HepG2 (cell line): ENCODE measurements around the gene ADARB1. TPM values are rescaled to one million over a fixed set of nuclear protein-coding genes. Genes with fewer than 3 reads are reported as not detected.
A peak's percentile ranks its signal among the peaks of the same experiment; 100 is the strongest.

Experiments
- ATAC-seq: fragments of 200-7000 bp; cut with Tn5 transposase; 3 replicates; pipeline ENCODE4 v1.9.1; 2020; ENCODE audit warnings: mild to moderate bottlenecking, moderate library complexity
- BruUV-seq: library from RNA; stranded (reverse); fragments of 400-500 nt; replicated peaks from 2 replicates; lab custom pipeline; 2021; lab: Mats Ljungman, UMichigan
- CTCF ChIA-PET: fragments of 300-600 bp; formaldehyde crosslinking; extraction: SDS; loops from one replicate; lab custom pipeline; 2021; ENCODE audit warnings: low total read pairs, inconsistent platforms, low intra/inter-chr PET ratio; lab: Yijun Ruan, JAX
- POLR2A ChIA-PET: fragments of 350-600 bp; sonication (Branson Sonifier 250); formaldehyde crosslinking; loops from one replicate; lab custom pipeline; 2020; ENCODE audit warnings: antibody characterized with exemption, inconsistent platforms; lab: Yijun Ruan, JAX
- DNase-seq: peaks from one replicate; pipeline ENCODE4 v3.0.0-alpha.2; 2015; ENCODE audit warnings: low spot score
- FAIRE-seq: peaks from 3 replicates; lab custom pipeline; 2011; peaks lifted over from hg19 to GRCh38; lab: Jason Lieb, UNC
- H2AFZ ChIP-seq: one replicate; pipeline ENCODE4 v1.6.1; 2011; ENCODE audit warnings: low read length, inconsistent platforms
- H3K27ac ChIP-seq: fragments of 300-600 bp; 3 replicates; pipeline ENCODE4 v1.8.0; 2011; ENCODE audit warnings: mixed run types, mild to moderate bottlenecking, mixed read lengths, low read length, inconsistent platforms; ENCODE audit not compliant: insufficient read depth; ENCODE audit errors: extremely low read length
- H3K27me3 ChIP-seq, 2 experiments: fragments of 200-600 bp in 1 of 2; 2 replicates in 1 of 2; 3 replicates in 1 of 2; pipeline versions ENCODE4 v1.6.0 to v1.8.0; 2011; ENCODE audit warnings: low read length in 2 of 2, mild to moderate bottlenecking in 2 of 2, moderate library complexity in 2 of 2, inconsistent platforms in 1 of 2; ENCODE audit not compliant: insufficient read depth in 2 of 2, control insufficient read depth in 1 of 2
- H3K36me3 ChIP-seq, 2 experiments: fragments of 200-600 bp in 1 of 2; replicated peaks in 1 of 2; 2 replicates in 1 of 2; 3 replicates in 1 of 2; pipeline versions ENCODE4 v1.5.1 to v1.8.0; 2011; ENCODE audit warnings: low read length in 2 of 2, inconsistent platforms in 1 of 2; ENCODE audit not compliant: insufficient read depth in 2 of 2, control insufficient read depth in 1 of 2
- H3K4me1 ChIP-seq: 2 replicates; pipeline ENCODE4 v1.5.1; 2012; ENCODE audit warnings: low read length, inconsistent platforms; ENCODE audit not compliant: insufficient read depth
- H3K4me2 ChIP-seq: 2 replicates; pipeline ENCODE4 v1.6.0; 2011; ENCODE audit warnings: low read depth, low read length, inconsistent platforms
- H3K4me3 ChIP-seq, 3 experiments: fragments of 200-600 bp in 1 of 3; sonication (generic), shearing (Covaris generic) in 1 of 3; replicated peaks in 1 of 3; 2 replicates each; pipeline ENCODE4 v1.5.1; 2011 to 2016; ENCODE audit warnings: low read length in 3 of 3, inconsistent platforms in 2 of 3, low read depth in 2 of 3, mild to moderate bottlenecking in 2 of 3, control low read depth in 1 of 3, mixed read lengths in 1 of 3; ENCODE audit not compliant: insufficient read depth in 1 of 3
- H3K79me2 ChIP-seq: one replicate; pipeline ENCODE4 v1.6.1; 2011; ENCODE audit warnings: low read length, inconsistent platforms; ENCODE audit not compliant: insufficient read depth
- H3K9ac ChIP-seq: 2 replicates; pipeline ENCODE4 v1.6.0; 2011; ENCODE audit warnings: mild to moderate bottlenecking, low read depth, low read length, inconsistent platforms; ENCODE audit not compliant: insufficient read depth
- H3K9me3 ChIP-seq: 2 replicates; pipeline ENCODE4 v1.5.1; 2012; ENCODE audit warnings: mild to moderate bottlenecking, low read length
- H4K20me1 ChIP-seq: 2 replicates; pipeline ENCODE4 v1.6.0; 2011; ENCODE audit warnings: inconsistent platforms, mild to moderate bottlenecking, low read length, moderate library complexity; ENCODE audit not compliant: insufficient read depth
- CCDC6 ChIP-seq: sonication (generic); formaldehyde crosslinking; IDR thresholded peaks from 2 replicates; pipeline ENCODE4 v1.8.1; 2022; ENCODE audit warnings: mild to moderate bottlenecking, missing genetic modification reagents, moderate library complexity
- GABPB1 ChIP-seq: IDR thresholded peaks from 2 replicates; pipeline ENCODE4 v1.6.1; 2016; ENCODE audit warnings: mild to moderate bottlenecking, missing genetic modification reagents, moderate library complexity, missing compliant biosample characterization
- HNRNPLL ChIP-seq: fragments of 200-400 bp; formaldehyde crosslinking; IDR thresholded peaks from 2 replicates; pipeline ENCODE4 v1.6.1; 2017; ENCODE audit warnings: mild to moderate bottlenecking, low read depth, low read length; ENCODE audit not compliant: poor library complexity, severe bottlenecking
- KDM3A ChIP-seq: IDR thresholded peaks from 2 replicates; pipeline ENCODE4 v1.6.1; 2018; ENCODE audit warnings: low read depth, missing compliant biosample characterization
- MXD1 ChIP-seq: sonication (generic); formaldehyde crosslinking; IDR thresholded peaks from 2 replicates; pipeline ENCODE4 v1.4.0; 2020; ENCODE audit warnings: mild to moderate bottlenecking, missing genetic modification reagents
- PITX1 ChIP-seq: sonication (generic); formaldehyde crosslinking; IDR thresholded peaks from 2 replicates; pipeline ENCODE4 v1.5.1; 2020; ENCODE audit warnings: mild to moderate bottlenecking, missing genetic modification reagents
- ZBTB38 ChIP-seq: sonication (generic); formaldehyde crosslinking; IDR thresholded peaks from 2 replicates; pipeline ENCODE4 v1.5.1; 2020; ENCODE audit warnings: mild to moderate bottlenecking, missing genetic modification reagents
- ZNF101 ChIP-seq: sonication (generic); formaldehyde crosslinking; IDR thresholded peaks from 2 replicates; pipeline ENCODE4 v1.4.0; 2020; ENCODE audit warnings: mild to moderate bottlenecking, low read depth, missing genetic modification reagents, borderline replicate concordance
- ZNF281 ChIP-seq: sonication (generic); formaldehyde crosslinking; IDR thresholded peaks from 2 replicates; pipeline ENCODE4 v1.4.0; 2020; ENCODE audit warnings: missing genetic modification reagents, borderline replicate concordance
- ZNF891 ChIP-seq: sonication (generic); formaldehyde crosslinking; IDR thresholded peaks from 2 replicates; pipeline ENCODE4 v1.5.0; 2020; ENCODE audit warnings: mild to moderate bottlenecking, missing genetic modification reagents
- WGBS: methylation state at CpG from one replicate; pipeline ENCODE4 v1.1.6; 2017; ENCODE audit warnings: low lambda C conversion rate; 5-methylcytosine and 5-hydroxymethylcytosine counted together
- in situ Hi-C: cut with HindIII; loops from 2 replicates; pipeline ENCODE4 v1.10.0; 2017; ENCODE audit warnings: low pct_unique_long_range_greater_than_20kb; ENCODE audit not compliant: extremely low pct_ligation_motif_present
- intact Hi-C: fragments of 100-400 bp; cut with micrococcal nuclease; formaldehyde crosslinking; loops from one replicate; pipeline ENCODE4 v1.10.0; 2022; ENCODE audit not compliant: unreplicated experiment
- polyA plus RNA-seq, 8 experiments: library from polyadenylated mRNA; depleted of rRNA in 3 of 8; stranded (reverse) in 7 of 8; unstranded in 1 of 8; fragments of >200 nt; fragmentation: Illumina TruSeq in 4 of 8; extraction: Trizol in 4 of 8; gene quantifications; 2 replicates each; pipeline versions ENCODE4 v1.2.1 to v1.2.3, GENCODE V29; 2011 to 2016; ENCODE audit warnings: low read depth in 4 of 8, missing spikeins in 1 of 8, mixed read lengths in 1 of 8; ENCODE audit not compliant: insufficient read depth in 1 of 8
- total RNA-seq, 5 experiments: library from RNA; depleted of rRNA; stranded (reverse); fragments of >200 nt; fragmentation: Illumina TruSeq; extraction: Trizol; gene quantifications; 2 replicates each; pipeline ENCODE4 v1.2.3, GENCODE V29; 2016; ENCODE audit warnings: low read depth in 1 of 5
- TF ChIP-seq, protein P1 (sequence below): sonication (generic); formaldehyde crosslinking; IDR thresholded peaks from 2 replicates; pipeline ENCODE4 v1.4.0; 2020; ENCODE audit warnings: mild to moderate bottlenecking, missing genetic modification reagents
- TF ChIP-seq, protein P2 (sequence below): sonication (generic); formaldehyde crosslinking; IDR thresholded peaks from 2 replicates; pipeline ENCODE4 v1.4.0; 2020; ENCODE audit warnings: missing genetic modification reagents, mild to moderate bottlenecking, borderline replicate concordance
- TF ChIP-seq, protein P3 (sequence below): sonication (generic); formaldehyde crosslinking; IDR thresholded peaks from 2 replicates; pipeline ENCODE4 v1.4.0; 2020; ENCODE audit warnings: missing genetic modification reagents, borderline replicate concordance

The ADARB1 gene
- total and polyA plus RNA-seq, 2 of the 13 experiments (the other 11 are each of a cell fraction or from before 2014, with no cell fraction given), result 6.6 to 10.0 TPM

DNA sequence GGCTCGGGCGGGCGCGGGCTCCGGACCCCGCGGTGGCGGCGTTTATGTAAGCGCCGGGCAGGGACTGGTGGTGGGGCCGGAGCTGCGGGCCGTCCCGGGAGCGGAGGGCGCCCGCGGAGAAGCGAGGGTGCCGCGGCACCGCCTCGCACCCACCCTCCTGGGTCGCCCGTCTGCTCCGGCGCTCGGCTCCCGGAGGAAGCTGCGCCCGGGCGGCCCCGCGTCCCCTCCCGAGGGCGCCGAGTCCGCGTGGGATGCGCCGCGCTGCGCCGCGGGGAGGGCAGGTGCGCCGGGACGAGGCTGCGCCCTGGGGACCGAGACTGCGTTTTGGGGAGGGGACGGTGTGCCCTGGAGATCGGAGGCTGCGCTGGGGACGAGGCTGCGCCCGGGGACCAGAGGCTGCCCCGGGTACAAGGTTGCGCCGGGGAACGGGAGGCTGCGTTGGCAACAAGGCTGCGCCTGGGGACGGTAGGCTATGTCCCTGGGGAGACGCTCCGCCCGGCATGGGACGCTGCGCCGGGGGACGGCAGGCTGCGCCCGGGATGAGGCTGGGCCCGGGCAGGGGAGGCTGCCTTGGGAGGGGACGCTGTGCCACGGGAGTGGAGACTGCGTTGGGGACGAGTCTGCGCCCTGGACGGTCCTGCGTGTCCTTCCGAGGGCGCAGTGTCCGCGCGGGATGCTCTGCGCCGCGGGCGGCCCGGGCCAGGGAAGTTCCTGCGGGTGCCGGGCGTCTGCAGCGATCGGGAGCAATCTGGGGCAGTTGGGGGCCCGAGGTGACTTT, 627 bp downstream of the ADARB1 start:
- ChIA-PET CTCF (no interaction called here), POLR2A (interaction anchor here (1.8 to 2.3 kb wide), 2 partner anchors 62 to 90 kb away, joined by 11 to 29 read pairs; no protein-coding TSS in a partner anchor)
- H3K27ac ChIP-seq, result peak overlapping the region; percentile 36
- peaks cover 0 to 1% of the 10 kb centered on the region in 2 experiments; a peak in 1 of 5 replicates for H3K27me3 ChIP-seq
- H4K20me1 ChIP-seq, result peaks cover 4% of the 10 kb centered on the region; the same call in 1 of the 2 replicates
- peak overlapping the region; percentile 90 for H3K4me2 ChIP-seq
- no TSS peak for BruUV-seq
- DNase-seq (no peak), ATAC-seq (peak; percentile 50), FAIRE-seq (no peak)
- peaks cover 11% of the 10 kb centered on the region for H3K79me2 ChIP-seq
- no peaks in the 10 kb centered on the region for H3K36me3 ChIP-seq
- H3K9me3 ChIP-seq, result no peaks in the 10 kb centered on the region
- no peak overlapping the region for H2AFZ ChIP-seq
- WGBS, result 2% methylated on average over 27 of the region's 98 CpGs
- peaks cover 25% of the 10 kb centered on the region for H3K4me1 ChIP-seq
- H3K9ac ChIP-seq, result peak overlapping the region; percentile 72
- in situ Hi-C loops (loop anchor here (5.0 kb wide), 1 partner anchor 73 kb away; no protein-coding TSS in a partner anchor), intact Hi-C loops (loop anchor here (10.0 kb wide), 1 partner anchor 60 kb away; no protein-coding TSS in a partner anchor)
- peak overlapping the region; percentile 76 to 95 (median 94) for H3K4me3 ChIP-seq
- TF ChIP-seq, protein P1, sequence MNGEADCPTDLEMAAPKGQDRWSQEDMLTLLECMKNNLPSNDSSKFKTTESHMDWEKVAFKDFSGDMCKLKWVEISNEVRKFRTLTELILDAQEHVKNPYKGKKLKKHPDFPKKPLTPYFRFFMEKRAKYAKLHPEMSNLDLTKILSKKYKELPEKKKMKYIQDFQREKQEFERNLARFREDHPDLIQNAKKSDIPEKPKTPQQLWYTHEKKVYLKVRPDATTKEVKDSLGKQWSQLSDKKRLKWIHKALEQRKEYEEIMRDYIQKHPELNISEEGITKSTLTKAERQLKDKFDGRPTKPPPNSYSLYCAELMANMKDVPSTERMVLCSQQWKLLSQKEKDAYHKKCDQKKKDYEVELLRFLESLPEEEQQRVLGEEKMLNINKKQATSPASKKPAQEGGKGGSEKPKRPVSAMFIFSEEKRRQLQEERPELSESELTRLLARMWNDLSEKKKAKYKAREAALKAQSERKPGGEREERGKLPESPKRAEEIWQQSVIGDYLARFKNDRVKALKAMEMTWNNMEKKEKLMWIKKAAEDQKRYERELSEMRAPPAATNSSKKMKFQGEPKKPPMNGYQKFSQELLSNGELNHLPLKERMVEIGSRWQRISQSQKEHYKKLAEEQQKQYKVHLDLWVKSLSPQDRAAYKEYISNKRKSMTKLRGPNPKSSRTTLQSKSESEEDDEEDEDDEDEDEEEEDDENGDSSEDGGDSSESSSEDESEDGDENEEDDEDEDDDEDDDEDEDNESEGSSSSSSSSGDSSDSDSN (CRISPR knock-in tag), result peak; percentile 96
- TF ChIP-seq ZNF281 (CRISPR knock-in tag) (no peak), MXD1 (CRISPR knock-in tag) (peak; percentile 64; the same call in 1 of the 2 replicates), ZBTB38 (CRISPR knock-in tag) (peak; percentile 45; the same call in 1 of the 2 replicates), ZNF891 (no peak), ZNF101 (CRISPR knock-in tag) (no peak), PITX1 (CRISPR knock-in tag) (0 out of 2 replicates have a peak, but pooled peaks have one; percentile 22), HNRNPLL (peak; percentile 79), GABPB1 (CRISPR knock-in tag) (peak; percentile 51; the same call in 1 of the 2 replicates), KDM3A (CRISPR knock-in tag) (peak; percentile 24; the same call in 1 of the 2 replicates), CCDC6 (CRISPR knock-in tag) (peak; percentile 55; the same call in 1 of the 2 replicates)
- TF ChIP-seq, protein P2, sequence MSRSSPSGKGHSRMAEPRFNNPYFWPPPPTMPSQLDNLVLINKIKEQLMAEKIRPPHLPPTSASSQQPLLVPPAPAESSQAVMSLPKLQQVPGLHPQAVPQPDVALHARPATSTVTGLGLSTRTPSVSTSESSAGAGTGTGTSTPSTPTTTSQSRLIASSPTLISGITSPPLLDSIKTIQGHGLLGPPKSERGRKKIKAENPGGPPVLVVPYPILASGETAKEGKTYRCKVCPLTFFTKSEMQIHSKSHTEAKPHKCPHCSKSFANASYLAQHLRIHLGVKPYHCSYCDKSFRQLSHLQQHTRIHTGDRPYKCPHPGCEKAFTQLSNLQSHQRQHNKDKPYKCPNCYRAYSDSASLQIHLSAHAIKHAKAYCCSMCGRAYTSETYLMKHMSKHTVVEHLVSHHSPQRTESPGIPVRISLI (CRISPR knock-in tag), result 0 out of 2 replicates have a peak, but pooled peaks have one; percentile 17
- TF ChIP-seq, protein P3, sequence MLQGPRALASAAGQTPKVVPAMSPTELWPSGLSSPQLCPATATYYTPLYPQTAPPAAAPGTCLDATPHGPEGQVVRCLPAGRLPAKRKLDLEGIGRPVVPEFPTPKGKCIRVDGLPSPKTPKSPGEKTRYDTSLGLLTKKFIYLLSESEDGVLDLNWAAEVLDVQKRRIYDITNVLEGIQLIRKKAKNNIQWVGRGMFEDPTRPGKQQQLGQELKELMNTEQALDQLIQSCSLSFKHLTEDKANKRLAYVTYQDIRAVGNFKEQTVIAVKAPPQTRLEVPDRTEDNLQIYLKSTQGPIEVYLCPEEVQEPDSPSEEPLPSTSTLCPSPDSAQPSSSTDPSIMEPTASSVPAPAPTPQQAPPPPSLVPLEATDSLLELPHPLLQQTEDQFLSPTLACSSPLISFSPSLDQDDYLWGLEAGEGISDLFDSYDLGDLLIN (CRISPR knock-in tag), result peak; percentile 65; the same call in 1 of the 2 replicates
